SK-N-MC (cell line): ENCODE results near the gene UBL4A.

Source experiments
- DNase-seq: peaks from one replicate; pipeline ENCODE4 v3.0.0-alpha.2; 2011; ENCODE audit warnings: low read depth, low spot score
- H3K27ac ChIP-seq: fragments of 200-600 bp; sonication (generic); 2 replicates; pipeline ENCODE4 v1.5.1; 2016; ENCODE audit warnings: mixed run types
- H3K36me3 ChIP-seq: fragments of 200-600 bp; sonication (generic); 2 replicates; pipeline ENCODE4 v1.6.1; 2017; ENCODE audit warnings: antibody characterized with exemption, low read length, mixed read lengths; ENCODE audit not compliant: insufficient read depth
- H3K4me3 ChIP-seq: fragments of 200-600 bp; sonication (generic); 2 replicates; pipeline ENCODE4 v1.5.1; 2016
- H3K9ac ChIP-seq: fragments of 200-600 bp; sonication (generic); 2 replicates; pipeline ENCODE4 v1.8.0; 2017; ENCODE audit warnings: mixed run types, mixed read lengths; ENCODE audit not compliant: insufficient read length
- H3K9me3 ChIP-seq: fragments of 200-600 bp; sonication (generic); 2 replicates; pipeline ENCODE4 v1.6.1; 2017; ENCODE audit warnings: low read depth, mild to moderate bottlenecking, antibody characterized with exemption, low read length, moderate library complexity, mixed read lengths
- EZH2 ChIP-seq: fragments of 200-600 bp; sonication (generic); IDR thresholded peaks from one replicate; pipeline ENCODE4 v1.6.1; 2017; ENCODE audit warnings: antibody characterized with exemption
- FOXP2 ChIP-seq: optimal IDR thresholded peaks from 2 replicates; pipeline ENCODE3; 2011; ENCODE audit warnings: mild to moderate bottlenecking, moderate library complexity; ENCODE audit not compliant: insufficient read depth; ENCODE audit errors: extremely low read length, control extremely low read depth
- POLR2AphosphoS5 ChIP-seq: IDR thresholded peaks from 2 replicates; pipeline ENCODE4 v1.6.1; 2012; ENCODE audit warnings: mild to moderate bottlenecking, low read depth, low read length, borderline replicate concordance

UBL4A gene

DNA sequence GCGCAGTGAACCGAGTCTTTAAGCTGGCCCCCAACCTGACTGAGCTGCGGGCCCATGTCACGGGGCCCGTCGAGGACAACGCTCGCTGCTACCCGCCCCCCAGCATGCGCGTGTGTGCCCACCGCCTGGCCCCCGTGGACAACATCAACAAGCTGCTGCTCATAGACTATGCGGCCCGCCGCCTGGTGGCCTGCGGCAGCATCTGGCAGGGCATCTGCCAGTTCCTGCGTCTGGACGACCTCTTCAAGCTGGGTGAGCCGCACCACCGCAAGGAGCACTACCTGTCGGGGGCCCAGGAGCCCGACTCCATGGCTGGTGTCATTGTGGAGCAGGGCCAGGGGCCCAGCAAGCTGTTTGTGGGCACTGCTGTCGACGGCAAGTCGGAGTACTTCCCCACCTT lies 26.1 kb downstream of the UBL4A start:
- H3K27ac ChIP-seq = no peak overlapping the region
- H3K36me3 ChIP-seq = no peaks in the 10 kb centered on the region; the same call in 1 of the 2 replicates
- no peak for TF ChIP-seq EZH2
- TF ChIP-seq POLR2AphosphoS5 = no peak
- no peak for TF ChIP-seq FOXP2
- H3K4me3 ChIP-seq = no peak overlapping the region
- H3K9ac ChIP-seq = no peak overlapping the region
- no peaks in the 10 kb centered on the region for H3K9me3 ChIP-seq
- DNase-seq = no peak

DNA sequence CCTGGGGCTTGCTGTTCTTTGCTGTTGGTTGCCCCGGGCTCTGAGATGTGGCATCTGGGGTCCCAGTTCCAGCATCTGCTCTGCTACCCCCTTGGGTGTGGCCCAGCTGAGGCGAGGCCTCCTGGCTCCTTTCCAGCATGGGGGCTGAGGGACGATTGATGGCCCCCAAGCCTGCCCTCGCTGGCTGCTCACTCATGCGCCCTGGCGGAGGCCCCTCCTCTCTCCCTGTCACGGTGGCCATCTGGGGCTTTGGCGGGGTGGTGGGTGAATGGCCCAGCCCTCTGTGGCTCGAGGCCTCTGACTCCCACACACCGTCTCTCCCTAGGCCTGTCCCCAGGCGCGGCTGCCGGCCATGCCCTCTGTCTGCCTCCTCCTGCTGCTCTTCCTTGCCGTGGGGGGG lies 26.6 kb downstream of the UBL4A start:
- Histone ChIP-seq H3K4me3 (no peak overlapping the region), H3K9ac (no peak overlapping the region), H3K9me3 (no peaks in the 10 kb centered on the region), H3K27ac (no peak overlapping the region), H3K36me3 (no peaks in the 10 kb centered on the region; the same call in 1 of the 2 replicates)
- DNase-seq = no peak
- no peak for TF ChIP-seq EZH2
- no peak for TF ChIP-seq FOXP2
- TF ChIP-seq POLR2AphosphoS5 = no peak

DNA sequence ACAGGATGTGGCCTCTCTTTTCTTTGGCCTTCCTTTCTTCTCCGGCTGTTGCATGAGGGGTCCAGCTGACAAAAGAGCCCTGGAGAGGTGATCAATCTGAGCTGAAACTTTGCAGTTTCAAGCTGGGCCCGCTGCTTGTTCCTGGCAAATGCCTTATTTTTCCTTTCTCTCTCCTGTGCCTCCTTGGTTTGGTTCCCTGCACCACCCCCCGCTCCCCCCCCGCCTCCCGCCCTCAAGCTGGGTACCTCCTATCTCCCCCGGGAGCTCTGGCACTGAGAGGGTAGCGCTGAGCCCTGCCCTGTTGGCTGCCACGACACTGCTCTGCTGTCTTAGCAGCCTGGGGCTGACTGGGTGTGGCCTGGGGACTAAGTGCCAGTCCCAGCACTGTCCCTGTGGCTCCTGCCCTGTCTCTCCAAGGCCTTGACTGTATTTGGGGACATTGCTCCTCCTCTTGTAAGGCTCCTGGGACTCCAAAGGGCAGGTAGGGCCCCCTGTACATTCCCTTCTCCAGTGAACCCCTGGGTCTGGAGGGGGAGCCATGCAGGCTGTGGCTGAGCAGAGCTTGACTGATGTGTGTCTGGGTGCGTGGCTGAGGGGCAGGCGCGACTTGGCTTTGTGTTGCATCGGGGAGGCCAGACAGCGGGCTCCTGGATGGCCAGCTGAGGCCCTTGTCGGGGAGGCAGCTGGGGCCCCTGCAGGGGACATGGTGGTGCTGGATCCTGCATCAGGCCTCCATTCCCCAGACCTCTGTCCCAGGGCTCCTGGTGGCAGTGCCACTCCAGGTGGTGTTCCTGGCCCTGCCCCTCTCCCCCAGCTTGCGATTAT lies 27.2 kb downstream of the UBL4A start:
- peak overlapping the region; percentile 60 for H3K9ac ChIP-seq
- no peak for DNase-seq

DNA sequence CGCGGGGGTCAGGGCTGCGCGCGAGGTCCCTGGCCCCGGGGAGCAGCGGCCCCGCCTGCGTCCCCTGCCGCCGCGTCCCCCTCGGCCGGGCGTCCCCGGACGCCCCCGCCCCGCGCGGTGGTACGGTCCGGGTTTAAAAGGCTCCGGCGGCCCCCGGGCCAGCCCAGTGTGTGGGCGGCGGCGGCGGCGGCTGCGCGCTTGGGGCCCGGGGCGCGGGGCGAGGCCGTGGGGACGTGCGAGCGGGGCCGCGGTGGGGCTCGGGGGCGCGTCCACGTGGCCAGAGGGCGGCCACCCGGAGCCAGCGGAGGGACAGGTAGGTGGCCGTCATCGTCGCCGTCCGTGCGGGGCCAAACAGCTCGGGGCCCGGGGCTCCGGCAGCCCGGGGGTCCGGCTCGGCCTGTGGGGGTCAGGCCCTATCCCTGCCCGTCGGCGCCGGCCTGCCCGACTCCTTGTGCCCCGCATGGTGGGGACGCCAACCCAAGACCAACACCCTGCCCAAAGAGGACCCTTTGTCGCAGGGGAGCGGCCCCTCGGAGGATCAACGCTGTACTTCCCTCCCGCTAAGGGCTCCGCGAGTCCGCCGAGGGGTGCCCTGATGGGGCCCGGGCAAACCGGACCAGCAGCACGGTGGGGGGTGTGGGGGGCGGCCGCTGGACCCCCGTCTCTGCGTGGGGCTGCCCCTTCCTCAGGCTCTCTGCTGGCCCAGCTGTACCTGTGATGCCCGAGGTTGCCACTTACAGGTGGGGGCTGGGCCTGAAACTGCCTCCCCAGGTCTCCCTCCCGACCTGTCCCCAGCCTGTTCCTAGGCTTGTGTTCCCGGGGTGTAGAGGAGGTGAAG lies 28.1 kb downstream of the UBL4A start, which contains the start of gene PLXNA3:
TSS of gene PLXNA3 (plus strand) at position 166 of the 838 bp plus-strand sequence. CDS start 1,903 bp downstream, outside the sequence.
- TF ChIP-seq FOXP2 (no peak), EZH2 (no peak), POLR2AphosphoS5 (no peak)
- Histone ChIP-seq H3K4me3 (peak within 1 kb of the TSS; percentile 77), H3K27ac (no peak within 1 kb of the TSS), H3K36me3 (no peaks in the 10 kb centered on the region; the same call in 1 of the 2 replicates), H3K9ac (peak within 1 kb of the TSS; percentile 60), H3K9me3 (no peaks in the 10 kb centered on the region)
- DNase-seq = no peak

More for the DNA sequence above, 27.2 kb downstream of the UBL4A start:
- no peaks in the 10 kb centered on the region; the same call in 1 of the 2 replicates for H3K36me3 ChIP-seq
- no peaks in the 10 kb centered on the region for H3K9me3 ChIP-seq
- TF ChIP-seq EZH2 (no peak), FOXP2 (no peak), POLR2AphosphoS5 (no peak)
- no peak overlapping the region for H3K27ac ChIP-seq
- peak overlapping the region; percentile 77 for H3K4me3 ChIP-seq

DNA sequence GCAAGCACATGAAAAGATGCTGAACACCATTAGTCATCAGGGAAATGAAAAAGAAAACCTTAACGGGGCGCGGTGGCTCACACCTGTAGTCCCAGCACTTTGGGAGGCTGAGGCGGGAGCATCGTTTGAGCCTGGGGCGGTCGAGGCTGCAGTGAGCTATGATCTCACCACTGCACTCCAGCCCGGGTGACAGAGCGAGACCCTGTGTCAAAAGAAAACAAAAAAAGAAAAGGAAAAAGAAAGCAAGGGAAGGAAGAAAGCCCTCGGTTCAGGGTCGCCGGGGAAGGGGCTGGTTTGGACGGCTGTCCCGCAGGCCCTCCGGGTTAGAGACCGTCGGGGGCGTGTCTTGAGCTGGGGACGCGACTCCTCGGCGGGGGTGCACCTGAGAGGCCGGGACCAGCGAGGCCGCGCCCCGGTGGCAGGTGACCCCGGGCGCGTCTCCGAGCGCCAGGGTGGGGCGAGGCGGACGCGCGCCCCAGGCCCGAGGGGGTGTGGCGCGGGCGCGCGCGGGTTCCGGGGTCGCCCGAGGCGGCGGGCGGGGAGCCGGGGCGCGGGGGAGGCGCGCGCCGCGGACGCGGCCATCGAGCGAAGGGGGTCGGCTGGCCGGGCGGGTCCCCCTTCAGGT lies 28.8 kb downstream of the UBL4A start:
- no peaks in the 10 kb centered on the region; the same call in 1 of the 2 replicates for H3K36me3 ChIP-seq
- no peak overlapping the region for H3K27ac ChIP-seq
- H3K4me3 ChIP-seq = peak overlapping the region; percentile 77
- no peaks in the 10 kb centered on the region for H3K9me3 ChIP-seq
- TF ChIP-seq POLR2AphosphoS5 = no peak
- TF ChIP-seq EZH2 = no peak
- no peak for TF ChIP-seq FOXP2
- no peak for DNase-seq
- no peak overlapping the region for H3K9ac ChIP-seq

DNA sequence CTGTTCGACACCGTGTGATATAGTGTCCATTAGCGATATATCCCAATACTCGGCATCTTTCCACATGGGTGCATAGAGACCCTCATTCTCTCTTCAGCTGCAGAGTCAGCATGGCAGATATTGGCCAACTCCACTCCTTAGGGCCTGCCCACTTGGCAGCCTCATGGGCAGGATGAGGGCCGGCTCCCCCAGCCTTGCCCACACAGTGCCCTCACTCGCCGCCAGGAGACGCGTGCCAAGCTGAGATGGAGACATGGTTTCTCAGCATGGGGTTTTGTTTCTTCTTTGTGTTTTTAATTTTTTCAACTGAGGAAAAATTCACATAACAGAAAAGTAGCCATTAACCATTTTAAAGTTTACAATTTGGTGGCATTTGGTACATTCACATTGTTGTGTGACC lies 33.6 kb downstream of the UBL4A start:
- no peaks in the 10 kb centered on the region; the same call in 1 of the 2 replicates for H3K36me3 ChIP-seq

DNA sequence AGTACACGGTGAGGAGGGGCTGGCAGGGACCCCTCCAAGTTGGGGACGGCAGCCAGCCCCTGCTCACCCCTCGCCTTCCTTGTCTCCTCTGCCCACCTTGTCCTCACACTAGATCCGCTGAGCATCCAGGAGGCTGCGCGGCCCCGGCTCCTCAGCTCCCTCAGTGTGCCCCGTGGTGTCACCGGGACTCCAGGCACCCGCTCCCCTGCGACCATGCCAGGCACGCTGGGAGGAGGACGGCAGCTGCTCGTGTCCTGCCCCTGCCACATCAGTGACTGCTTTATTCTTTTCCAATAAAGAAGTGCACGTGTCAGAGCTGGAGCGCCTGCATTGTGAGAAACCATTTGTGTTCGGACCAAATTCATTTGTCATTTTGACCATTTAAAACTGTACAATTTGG lies 36.1 kb downstream of the UBL4A start:
- Histone ChIP-seq H3K36me3 (no peaks in the 10 kb centered on the region; the same call in 1 of the 2 replicates), H3K27ac (no peak overlapping the region), H3K4me3 (no peak overlapping the region), H3K9me3 (no peaks in the 10 kb centered on the region), H3K9ac (no peak overlapping the region)
- TF ChIP-seq FOXP2 (no peak), EZH2 (no peak), POLR2AphosphoS5 (no peak)
- DNase-seq = no peak

More for the DNA sequence above, 33.6 kb downstream of the UBL4A start:
- Histone ChIP-seq H3K9ac (no peak overlapping the region), H3K27ac (no peak overlapping the region), H3K4me3 (no peak overlapping the region), H3K9me3 (no peaks in the 10 kb centered on the region)
- TF ChIP-seq POLR2AphosphoS5 (no peak), FOXP2 (no peak), EZH2 (no peak)
- no peak for DNase-seq

DNA sequence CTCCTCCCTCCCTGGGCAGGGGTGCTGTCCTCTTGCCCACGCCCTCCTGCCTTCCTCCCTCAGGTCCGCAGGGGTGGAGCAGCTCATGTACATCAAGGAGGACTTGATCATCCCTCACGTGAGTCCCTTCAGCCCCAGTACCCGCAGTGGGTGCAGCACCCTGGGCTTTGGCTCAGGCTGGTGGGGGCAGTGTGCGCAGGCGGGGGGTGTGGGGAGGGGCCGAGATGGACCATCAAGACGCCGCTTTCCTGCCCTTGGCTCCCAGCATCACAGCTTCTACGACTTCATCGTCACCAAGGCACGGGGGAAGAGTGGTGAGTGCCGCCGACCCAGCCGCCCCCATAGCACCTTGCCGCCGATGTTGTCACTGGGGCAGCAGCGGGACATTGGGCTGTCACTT lies 36.8 kb downstream of the UBL4A start:
- H3K9ac ChIP-seq = no peak overlapping the region
- no peak for DNase-seq
- H3K9me3 ChIP-seq = no peaks in the 10 kb centered on the region
- TF ChIP-seq FOXP2 = no peak
- H3K36me3 ChIP-seq = no peaks in the 10 kb centered on the region; the same call in 1 of the 2 replicates
- no peak overlapping the region for H3K27ac ChIP-seq
- H3K4me3 ChIP-seq = no peak overlapping the region
